Measurements from ENCODE around the gene SHANK3. TPM values are rescaled to one million over a fixed set of nuclear protein-coding genes. Genes with fewer than 3 reads are reported as not detected.
A peak's percentile ranks its signal among the peaks of the same experiment; 100 is the strongest.

The SHANK3 gene
- total and polyA plus RNA-seq, 2 experiments from 2014 or later: 0.52 to 4.9 TPM

DNA sequence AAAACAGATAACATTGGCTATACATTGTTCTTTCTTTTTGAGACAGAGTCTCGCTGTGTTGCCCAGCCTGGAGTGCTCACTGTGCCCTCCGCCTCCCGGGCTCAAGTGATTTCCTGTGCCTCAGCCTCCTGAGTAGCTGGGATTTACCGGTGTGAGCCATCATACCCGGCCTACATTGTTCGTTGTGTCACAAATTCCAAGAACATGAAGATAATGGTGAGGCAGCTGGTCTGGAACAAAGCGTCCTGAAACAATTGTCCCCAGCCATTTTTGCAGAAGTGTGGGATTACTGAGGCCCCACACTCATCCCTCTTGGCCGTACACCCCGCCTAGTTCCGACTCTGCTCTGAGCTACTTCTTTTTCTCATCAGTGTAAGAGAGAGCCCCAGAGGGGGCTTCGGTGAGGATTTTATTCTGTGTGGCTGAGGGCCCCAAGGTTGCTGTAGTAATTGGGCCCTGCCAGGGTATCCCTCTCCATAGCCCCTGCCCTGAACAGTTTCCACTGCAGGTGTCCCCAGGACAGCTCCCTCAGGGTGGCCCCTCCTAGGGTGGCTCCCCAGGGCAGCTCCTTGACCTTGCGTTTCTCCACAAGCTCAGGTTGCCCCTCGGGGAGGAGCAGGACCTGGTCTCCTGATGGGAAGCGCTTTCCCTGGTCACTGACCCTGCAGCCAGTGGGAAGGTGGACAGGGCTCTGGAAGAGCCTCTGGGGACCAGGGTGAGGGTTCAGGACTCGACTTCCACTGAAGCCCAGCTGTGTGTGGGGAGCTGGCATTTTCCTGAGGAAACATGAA is 31.6 kb upstream of the SHANK3 start:
- Histone ChIP-seq H3K36me3 (ENCODE audit: insufficient read depth) (no peaks in the 10 kb centered on the region), H3K9me2 (ENCODE audit: insufficient read depth) (no peaks in the 10 kb centered on the region), H3K79me2 (replicated peaks; ENCODE audit: insufficient read depth) (no peaks in the 10 kb centered on the region), H3K4me3 (peak overlapping the region; percentile 40), H3F3A (replicated peaks; ENCODE audit: low read depth) (peaks cover 8% of the 10 kb centered on the region; the same call in 1 of the 2 replicates), H2AFZ (peak overlapping the region; percentile 85), H3K4me1 (ENCODE audit: insufficient read depth) (peaks cover 14% of the 10 kb centered on the region), H3K27ac (ENCODE audit: low read depth) (no peak overlapping the region), H3K27me3 (ENCODE audit: insufficient read depth) (peaks cover 30% of the 10 kb centered on the region), H4K20me1 (replicated peaks; ENCODE audit: insufficient read depth) (no peaks in the 10 kb centered on the region), H3K4me2 (peak overlapping the region; percentile 61)
- peaks cover 11% of the 10 kb centered on the region for H3K27me3 Mint-ChIP-seq (ENCODE audit: insufficient read depth, low read depth, poor library complexity)
- peaks cover 4% of the 10 kb centered on the region; the same call in 2 of the 3 replicates for H3K9me3 Mint-ChIP-seq
- no peak overlapping the region for H3K4me3 Mint-ChIP-seq
- no peak; the same call in 2 of the 3 replicates for ATAC-seq
- no peak overlapping the region for H3K27ac Mint-ChIP-seq
- no peak for DNase-seq (ENCODE audit: low spot score)
- H3K4me1 Mint-ChIP-seq: peaks cover 21% of the 10 kb centered on the region
- H3K36me3 Mint-ChIP-seq (ENCODE audit: low read depth): no peaks in the 10 kb centered on the region
- TF ChIP-seq ZNF331 (CRISPR knock-in tag; IDR thresholded peaks at IDR 0.05; ENCODE audit: low read depth) (no peak), CREB1 (CRISPR knock-in tag; IDR thresholded peaks at IDR 0.05; ENCODE audit: low read depth) (no peak), NANOG (IDR thresholded peaks at IDR 0.05; ENCODE audit: borderline replicate concordance) (no peak), ETS1 (IDR thresholded peaks at IDR 0.05) (no peak), POLR2AphosphoS5 (IDR thresholded peaks at IDR 0.05; ENCODE audit: low read depth) (no peak), EZH2 (IDR thresholded peaks at IDR 0.05; ENCODE audit: low read depth, unreplicated experiment) (no peak), CTCF (conservative IDR thresholded peaks at IDR 0.05; ENCODE audit: low read depth in 2 of 2) (no peak), EZH2phosphoT487 (IDR thresholded peaks at IDR 0.05; ENCODE audit: unreplicated experiment) (no peak), STAT1 (IDR thresholded peaks at IDR 0.05; ENCODE audit: unreplicated experiment) (no peak), ZNF114 (CRISPR knock-in tag; IDR thresholded peaks at IDR 0.05) (no peak), JUNB (IDR thresholded peaks at IDR 0.05; ENCODE audit: unreplicated experiment) (no peak)
- TF ChIP-seq, protein P1, sequence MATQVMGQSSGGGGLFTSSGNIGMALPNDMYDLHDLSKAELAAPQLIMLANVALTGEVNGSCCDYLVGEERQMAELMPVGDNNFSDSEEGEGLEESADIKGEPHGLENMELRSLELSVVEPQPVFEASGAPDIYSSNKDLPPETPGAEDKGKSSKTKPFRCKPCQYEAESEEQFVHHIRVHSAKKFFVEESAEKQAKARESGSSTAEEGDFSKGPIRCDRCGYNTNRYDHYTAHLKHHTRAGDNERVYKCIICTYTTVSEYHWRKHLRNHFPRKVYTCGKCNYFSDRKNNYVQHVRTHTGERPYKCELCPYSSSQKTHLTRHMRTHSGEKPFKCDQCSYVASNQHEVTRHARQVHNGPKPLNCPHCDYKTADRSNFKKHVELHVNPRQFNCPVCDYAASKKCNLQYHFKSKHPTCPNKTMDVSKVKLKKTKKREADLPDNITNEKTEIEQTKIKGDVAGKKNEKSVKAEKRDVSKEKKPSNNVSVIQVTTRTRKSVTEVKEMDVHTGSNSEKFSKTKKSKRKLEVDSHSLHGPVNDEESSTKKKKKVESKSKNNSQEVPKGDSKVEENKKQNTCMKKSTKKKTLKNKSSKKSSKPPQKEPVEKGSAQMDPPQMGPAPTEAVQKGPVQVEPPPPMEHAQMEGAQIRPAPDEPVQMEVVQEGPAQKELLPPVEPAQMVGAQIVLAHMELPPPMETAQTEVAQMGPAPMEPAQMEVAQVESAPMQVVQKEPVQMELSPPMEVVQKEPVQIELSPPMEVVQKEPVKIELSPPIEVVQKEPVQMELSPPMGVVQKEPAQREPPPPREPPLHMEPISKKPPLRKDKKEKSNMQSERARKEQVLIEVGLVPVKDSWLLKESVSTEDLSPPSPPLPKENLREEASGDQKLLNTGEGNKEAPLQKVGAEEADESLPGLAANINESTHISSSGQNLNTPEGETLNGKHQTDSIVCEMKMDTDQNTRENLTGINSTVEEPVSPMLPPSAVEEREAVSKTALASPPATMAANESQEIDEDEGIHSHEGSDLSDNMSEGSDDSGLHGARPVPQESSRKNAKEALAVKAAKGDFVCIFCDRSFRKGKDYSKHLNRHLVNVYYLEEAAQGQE (IDR thresholded peaks at IDR 0.05; ENCODE audit: unreplicated experiment): no peak
- TF ChIP-seq, protein P2, sequence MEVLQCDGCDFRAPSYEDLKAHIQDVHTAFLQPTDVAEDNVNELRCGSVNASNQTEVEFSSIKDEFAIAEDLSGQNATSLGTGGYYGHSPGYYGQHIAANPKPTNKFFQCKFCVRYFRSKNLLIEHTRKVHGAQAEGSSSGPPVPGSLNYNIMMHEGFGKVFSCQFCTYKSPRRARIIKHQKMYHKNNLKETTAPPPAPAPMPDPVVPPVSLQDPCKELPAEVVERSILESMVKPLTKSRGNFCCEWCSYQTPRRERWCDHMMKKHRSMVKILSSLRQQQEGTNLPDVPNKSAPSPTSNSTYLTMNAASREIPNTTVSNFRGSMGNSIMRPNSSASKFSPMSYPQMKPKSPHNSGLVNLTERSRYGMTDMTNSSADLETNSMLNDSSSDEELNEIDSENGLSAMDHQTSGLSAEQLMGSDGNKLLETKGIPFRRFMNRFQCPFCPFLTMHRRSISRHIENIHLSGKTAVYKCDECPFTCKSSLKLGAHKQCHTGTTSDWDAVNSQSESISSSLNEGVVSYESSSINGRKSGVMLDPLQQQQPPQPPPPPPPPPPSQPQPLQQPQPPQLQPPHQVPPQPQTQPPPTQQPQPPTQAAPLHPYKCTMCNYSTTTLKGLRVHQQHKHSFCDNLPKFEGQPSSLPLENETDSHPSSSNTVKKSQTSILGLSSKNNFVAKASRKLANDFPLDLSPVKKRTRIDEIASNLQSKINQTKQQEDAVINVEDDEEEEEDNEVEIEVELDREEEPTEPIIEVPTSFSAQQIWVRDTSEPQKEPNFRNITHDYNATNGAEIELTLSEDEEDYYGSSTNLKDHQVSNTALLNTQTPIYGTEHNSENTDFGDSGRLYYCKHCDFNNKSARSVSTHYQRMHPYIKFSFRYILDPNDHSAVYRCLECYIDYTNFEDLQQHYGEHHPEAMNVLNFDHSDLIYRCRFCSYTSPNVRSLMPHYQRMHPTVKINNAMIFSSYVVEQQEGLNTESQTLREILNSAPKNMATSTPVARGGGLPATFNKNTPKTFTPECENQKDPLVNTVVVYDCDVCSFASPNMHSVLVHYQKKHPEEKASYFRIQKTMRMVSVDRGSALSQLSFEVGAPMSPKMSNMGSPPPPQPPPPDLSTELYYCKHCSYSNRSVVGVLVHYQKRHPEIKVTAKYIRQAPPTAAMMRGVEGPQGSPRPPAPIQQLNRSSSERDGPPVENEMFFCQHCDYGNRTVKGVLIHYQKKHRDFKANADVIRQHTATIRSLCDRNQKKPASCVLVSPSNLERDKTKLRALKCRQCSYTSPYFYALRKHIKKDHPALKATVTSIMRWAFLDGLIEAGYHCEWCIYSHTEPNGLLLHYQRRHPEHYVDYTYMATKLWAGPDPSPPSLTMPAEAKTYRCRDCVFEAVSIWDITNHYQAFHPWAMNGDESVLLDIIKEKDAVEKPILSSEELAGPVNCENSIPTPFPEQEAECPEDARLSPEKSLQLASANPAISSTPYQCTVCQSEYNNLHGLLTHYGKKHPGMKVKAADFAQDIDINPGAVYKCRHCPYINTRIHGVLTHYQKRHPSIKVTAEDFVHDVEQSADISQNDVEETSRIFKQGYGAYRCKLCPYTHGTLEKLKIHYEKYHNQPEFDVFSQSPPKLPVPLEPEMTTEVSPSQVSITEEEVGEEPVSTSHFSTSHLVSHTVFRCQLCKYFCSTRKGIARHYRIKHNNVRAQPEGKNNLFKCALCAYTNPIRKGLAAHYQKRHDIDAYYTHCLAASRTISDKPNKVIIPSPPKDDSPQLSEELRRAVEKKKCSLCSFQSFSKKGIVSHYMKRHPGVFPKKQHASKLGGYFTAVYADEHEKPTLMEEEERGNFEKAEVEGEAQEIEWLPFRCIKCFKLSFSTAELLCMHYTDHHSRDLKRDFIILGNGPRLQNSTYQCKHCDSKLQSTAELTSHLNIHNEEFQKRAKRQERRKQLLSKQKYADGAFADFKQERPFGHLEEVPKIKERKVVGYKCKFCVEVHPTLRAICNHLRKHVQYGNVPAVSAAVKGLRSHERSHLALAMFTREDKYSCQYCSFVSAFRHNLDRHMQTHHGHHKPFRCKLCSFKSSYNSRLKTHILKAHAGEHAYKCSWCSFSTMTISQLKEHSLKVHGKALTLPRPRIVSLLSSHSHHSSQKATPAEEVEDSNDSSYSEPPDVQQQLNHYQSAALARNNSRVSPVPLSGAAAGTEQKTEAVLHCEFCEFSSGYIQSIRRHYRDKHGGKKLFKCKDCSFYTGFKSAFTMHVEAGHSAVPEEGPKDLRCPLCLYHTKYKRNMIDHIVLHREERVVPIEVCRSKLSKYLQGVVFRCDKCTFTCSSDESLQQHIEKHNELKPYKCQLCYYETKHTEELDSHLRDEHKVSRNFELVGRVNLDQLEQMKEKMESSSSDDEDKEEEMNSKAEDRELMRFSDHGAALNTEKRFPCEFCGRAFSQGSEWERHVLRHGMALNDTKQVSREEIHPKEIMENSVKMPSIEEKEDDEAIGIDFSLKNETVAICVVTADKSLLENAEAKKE (CRISPR knock-in tag; IDR thresholded peaks at IDR 0.05): no peak
